H1 (cell line): ENCODE results near the gene F10. TPM values are rescaled to one million over a fixed set of nuclear protein-coding genes. Genes with fewer than 3 reads are reported as not detected.

Experiments used
- CTCF ChIA-PET: fragments of 300-600 bp; sonication (Branson Sonifier 250); formaldehyde crosslinking; loops from one replicate; lab custom pipeline; 2021; ENCODE audit not compliant: partially characterized antibody; lab: Charles Lee
- POLR2A ChIA-PET: fragments of 300-600 bp; sonication (Branson Sonifier 250); formaldehyde crosslinking; loops from one replicate; lab custom pipeline; 2021; ENCODE audit warnings: inconsistent platforms; ENCODE audit not compliant: partially characterized antibody; lab: Charles Lee
- DNase-seq, 2 experiments: peaks; one replicate each; pipeline versions ENCODE4 v3.0.0 to v3.0.0-alpha.2; 2010 to 2022; ENCODE audit warnings: low spot score in 2 of 2, low read depth in 1 of 2, mixed read lengths in 1 of 2
- FAIRE-seq: peaks from 2 replicates; lab custom pipeline; 2011; peaks lifted over from hg19 to GRCh38; lab: Jason Lieb, UNC
- H2AFZ ChIP-seq: 2 replicates; pipeline ENCODE4 v1.8.1; 2012; ENCODE audit warnings: low read length, inconsistent platforms
- H2AK5ac ChIP-seq: 2 replicates; pipeline ENCODE4 v1.6.1; 2013; ENCODE audit warnings: low read depth, low read length
- H2BK120ac ChIP-seq: replicated peaks from 2 replicates; pipeline ENCODE3; 2013; ENCODE audit warnings: low read depth, low read length, inconsistent platforms
- H2BK12ac ChIP-seq: 2 replicates; pipeline ENCODE4 v1.6.1; 2013; ENCODE audit warnings: low read depth, low read length
- H2BK15ac ChIP-seq: 2 replicates; pipeline ENCODE4 v1.6.1; 2013; ENCODE audit warnings: low read length
- H2BK20ac ChIP-seq: 2 replicates; pipeline ENCODE4 v1.6.1; 2013; ENCODE audit warnings: low read length
- H2BK5ac ChIP-seq: 2 replicates; pipeline ENCODE4 v1.6.1; 2013; ENCODE audit warnings: low read depth, low read length
- H3K14ac ChIP-seq: 2 replicates; pipeline ENCODE4 v1.6.1; 2013; ENCODE audit warnings: inconsistent platforms; ENCODE audit not compliant: insufficient read length
- H3K18ac ChIP-seq: 2 replicates; pipeline ENCODE4 v1.6.1; 2013; ENCODE audit warnings: low read length; ENCODE audit errors: extremely low read depth
- H3K23ac ChIP-seq: 2 replicates; pipeline ENCODE4 v1.6.1; 2013; ENCODE audit warnings: inconsistent platforms; ENCODE audit not compliant: insufficient read length
- H3K23me2 ChIP-seq: 2 replicates; pipeline ENCODE4 v1.6.1; 2013; ENCODE audit warnings: low read depth, low read length
- H3K27ac ChIP-seq: 2 replicates; pipeline ENCODE4 v1.6.1; 2011; ENCODE audit warnings: low read depth, low read length, inconsistent platforms
- H3K27me3 ChIP-seq, 4 experiments: replicated peaks in 1 of 4; 1 replicate in 1 of 4; 2 replicates in 3 of 4; pipeline versions ENCODE4 v1.6.1 to v1.8.1; 2011 to 2013; ENCODE audit warnings: low read length in 3 of 4, mild to moderate bottlenecking in 3 of 4, inconsistent platforms in 2 of 4, mixed read lengths in 2 of 4, moderate library complexity in 1 of 4; ENCODE audit not compliant: control insufficient read depth in 3 of 4, insufficient read depth in 3 of 4; ENCODE audit errors: extremely low read depth in 1 of 4
- H3K36me3 ChIP-seq, 4 experiments: 2 replicates each; pipeline versions ENCODE4 v1.6.1 to v1.8.1; 2011 to 2013; ENCODE audit warnings: mild to moderate bottlenecking in 4 of 4, low read length in 3 of 4, moderate library complexity in 2 of 4, control low read depth in 1 of 4, inconsistent platforms in 1 of 4; ENCODE audit not compliant: insufficient read depth in 4 of 4, control insufficient read depth in 2 of 4
- H3K4ac ChIP-seq: replicated peaks from 2 replicates; pipeline ENCODE3; 2013; ENCODE audit warnings: low read length, low read depth, mixed read lengths, inconsistent platforms; ENCODE audit not compliant: insufficient read length
- H3K4me1 ChIP-seq, 4 experiments: replicated peaks in 1 of 4; 1 replicate in 1 of 4; 2 replicates in 3 of 4; pipeline versions ENCODE4 v1.6.1 to v1.8.1; 2011 to 2013; ENCODE audit warnings: low read length in 3 of 4, inconsistent platforms in 2 of 4, mixed read lengths in 1 of 4; ENCODE audit not compliant: insufficient read depth in 4 of 4, control insufficient read depth in 3 of 4
- H3K4me2 ChIP-seq, 2 experiments: 2 replicates each; pipeline versions ENCODE4 v1.6.1 to v1.8.1; 2011 to 2013; ENCODE audit warnings: low read depth in 2 of 2, low read length in 2 of 2, control low read depth in 1 of 2, inconsistent platforms in 1 of 2, mild to moderate bottlenecking in 1 of 2; ENCODE audit not compliant: insufficient read depth in 1 of 2
- H3K4me3 ChIP-seq, 4 experiments: fragments of 200-600, 300-600 bp in 1 of 4; sonication (generic), shearing (Covaris generic), sonication (Bioruptor Twin) in 1 of 4; 2 replicates each; pipeline versions ENCODE4 v1.5.1 to v1.8.1; 2011 to 2016; ENCODE audit warnings: low read length in 4 of 4, low read depth in 3 of 4, control low read depth in 2 of 4, inconsistent platforms in 2 of 4, mild to moderate bottlenecking in 2 of 4, mixed read lengths in 1 of 4, moderate library complexity in 1 of 4; ENCODE audit not compliant: insufficient read depth in 2 of 4; ENCODE audit errors: extremely low read depth in 1 of 4
- H3K56ac ChIP-seq: replicated peaks from 2 replicates; pipeline ENCODE3; 2013; ENCODE audit warnings: low read depth, mild to moderate bottlenecking, mixed read lengths, low read length, inconsistent platforms; ENCODE audit not compliant: insufficient read length
- H3K79me1 ChIP-seq: 2 replicates; pipeline ENCODE4 v1.6.1; 2013; ENCODE audit warnings: low read depth, low read length, control low read depth
- H3K79me2 ChIP-seq, 2 experiments: 2 replicates each; pipeline versions ENCODE4 v1.6.1 to v1.8.1; 2012 to 2013; ENCODE audit warnings: low read length in 2 of 2, mild to moderate bottlenecking in 2 of 2, inconsistent platforms in 1 of 2; ENCODE audit not compliant: insufficient read depth in 2 of 2, control insufficient read depth in 1 of 2
- H3K9ac ChIP-seq, 4 experiments: replicated peaks in 1 of 4; 1 replicate in 1 of 4; 2 replicates in 3 of 4; pipeline versions ENCODE4 v1.6.1 to v1.8.1; 2011 to 2013; ENCODE audit warnings: low read depth in 3 of 4, low read length in 3 of 4, control low read depth in 2 of 4, mild to moderate bottlenecking in 2 of 4, moderate library complexity in 2 of 4, inconsistent platforms in 1 of 4; ENCODE audit errors: extremely low read depth in 1 of 4
- H3K9me3 ChIP-seq, 2 experiments: 2 replicates each; pipeline versions ENCODE4 v1.6.1 to v1.8.1; 2012 to 2013; ENCODE audit warnings: mild to moderate bottlenecking in 2 of 2, moderate library complexity in 2 of 2, control low read depth in 1 of 2, inconsistent platforms in 1 of 2, low read depth in 1 of 2, low read length in 1 of 2, mixed read lengths in 1 of 2; ENCODE audit not compliant: insufficient read depth in 2 of 2
- H4K20me1 ChIP-seq, 2 experiments: replicated peaks in 1 of 2; 2 replicates each; pipeline versions ENCODE3 to v1.8.1; 2011 to 2013; ENCODE audit warnings: inconsistent platforms in 2 of 2, low read length in 2 of 2, mild to moderate bottlenecking in 1 of 2; ENCODE audit not compliant: insufficient read depth in 2 of 2, control insufficient read depth in 1 of 2
- H4K5ac ChIP-seq: 2 replicates; pipeline ENCODE4 v1.6.1; 2013; ENCODE audit warnings: low read length, low read depth, mixed read lengths, inconsistent platforms; ENCODE audit not compliant: insufficient read length
- H4K8ac ChIP-seq: 2 replicates; pipeline ENCODE4 v1.8.0; 2013; ENCODE audit warnings: mild to moderate bottlenecking, moderate library complexity, low read length, inconsistent platforms; ENCODE audit not compliant: insufficient read depth; ENCODE audit errors: extremely low read depth
- H4K91ac ChIP-seq: replicated peaks from 2 replicates; pipeline ENCODE3; 2013; ENCODE audit warnings: low read length, mixed read lengths, inconsistent platforms; ENCODE audit not compliant: insufficient read length
- MAX ChIP-seq: IDR thresholded peaks from 2 replicates; pipeline ENCODE4 v1.6.1; 2012; ENCODE audit warnings: inconsistent platforms
- TAF1 ChIP-seq: IDR thresholded peaks from 2 replicates; pipeline ENCODE4 v1.6.1; 2011; ENCODE audit warnings: mild to moderate bottlenecking, low read depth, low read length
- TAF7 ChIP-seq: optimal IDR thresholded peaks from 2 replicates; pipeline ENCODE3; 2011; ENCODE audit warnings: low read depth, mild to moderate bottlenecking, inconsistent platforms, low read length, moderate library complexity, borderline replicate concordance
- whole genome bisulfite sequencing, 2 experiments: shearing (Covaris generic) in 1 of 2; methylation state at CpG; one replicate each; pipeline versions ENCODE4 v1.1.6 to v1.1.7; 2013 to 2015; ENCODE audit warnings: low lambda C conversion rate in 2 of 2, mixed read lengths in 2 of 2, inconsistent platforms in 1 of 2, low coverage in 1 of 2, missing lambda C conversion rate in 1 of 2; ENCODE audit not compliant: insufficient replicate concordance in 2 of 2, insufficient coverage in 1 of 2, insufficient read length in 1 of 2; ENCODE audit errors: extremely low coverage in 1 of 2, missing lambda C conversion rate in 1 of 2; 5-methylcytosine and 5-hydroxymethylcytosine counted together
- long read RNA-seq, 2 experiments: library from RNA in 1 of 2; library from capped mRNA in 1 of 2; stranded (forward); transcript quantifications; one replicate each; pipeline ENCODE4 v2.0.0, GENCODE V29; 2021; ENCODE audit warnings: inconsistent platforms in 1 of 2
- polyA minus RNA-seq, 3 experiments: library from RNA; depleted of rRNA, polyadenylated mRNA; stranded (reverse); fragments of >200 nt; gene quantifications; 1 replicate in 2 of 3; 2 replicates in 1 of 3; pipeline ENCODE4 v1.2.3, GENCODE V29; 2011
- polyA plus RNA-seq, 7 experiments: library from polyadenylated mRNA; depleted of rRNA in 3 of 7; stranded (reverse) in 5 of 7; unstranded in 2 of 7; fragments of >200 nt in 5 of 7; fragments of 200-250 nt in 2 of 7; gene quantifications; 1 replicate in 5 of 7; 2 replicates in 1 of 7; 4 replicates in 1 of 7; pipeline versions ENCODE4 v1.2.1 to v1.2.3, GENCODE V29; 2011 to 2013; ENCODE audit warnings: missing spikeins in 2 of 7, mixed read lengths in 2 of 7
- total RNA-seq: library from RNA; stranded (reverse); fragmentation: NEBNext Ultra II Directional; extraction: Animal tissue kit (Norgen Biotek cat#: 25700); gene quantifications from 2 replicates; pipeline ENCODE4 v1.2.1, GENCODE V29; 2021

The F10 gene
- total RNA-seq (2.0 and 2.3 TPM in 2 replicates), polyA plus RNA-seq (2011; rRNA removed) (3.5 and 4.2 TPM in 2 replicates), polyA minus RNA-seq (2011; rRNA and poly(A)+ RNA removed) (0.91 and 1.4 TPM in 2 replicates)
- polyA plus RNA-seq (2011; cell fraction: cytosol; rRNA removed), result 3.9 TPM
- 3.1 TPM for polyA plus RNA-seq (2011; cell fraction: nucleus; rRNA removed)
- polyA plus RNA-seq (2012, experiment 1 of 2), result 1.9 to 3.5 TPM (median 2.6 TPM) in 4 replicates
- 1.4 TPM for polyA plus RNA-seq (2012, experiment 2 of 2)
- polyA plus RNA-seq (2013, experiment 1 of 2), result 2.9 TPM
- polyA plus RNA-seq (2013, experiment 2 of 2), result 3.4 TPM
- 0.81 TPM for polyA minus RNA-seq (2011; cell fraction: cytosol; rRNA and poly(A)+ RNA removed)
- 1.6 TPM for polyA minus RNA-seq (2011; cell fraction: nucleus; rRNA and poly(A)+ RNA removed)
- long read RNA-seq, experiment 1, result 0 reads
- long read RNA-seq, experiment 2, partial matches to known transcripts, result 0 of 1 reads
- long read RNA-seq, experiment 2, other reads (novel, unspliced or antisense), result 0 of 1 reads

GRCh38 chr13:113122550-113123225 lies at the start of gene F10:
TSS of gene F10 (plus strand) at chr13:113122799. CDS start at chr13:113122856, 57 bp downstream.
- CTCF ChIA-PET, result interaction anchor here (1.1 to 2.0 kb wide), 8 partner anchors 9 to 96 kb away, joined by 4 to 8 read pairs (median 5); no protein-coding TSS in a partner anchor
- no peak within 1 kb of the TSS for H3K4me3 ChIP-seq
- peaks cover 0 to 10% (median 8%) of the 10 kb centered on the region in 4 experiments; a peak in 5 of 7 replicates for H3K4me1 ChIP-seq
- H2BK12ac ChIP-seq, result peak within 1 kb of the TSS; percentile 68; the same call in 1 of the 2 replicates
- POLR2A ChIA-PET, result interaction anchor here (1.3 to 2.0 kb wide), 2 partner anchors 13 to 68 kb away, joined by 4 to 6 read pairs; no protein-coding TSS in a partner anchor
- H2BK120ac ChIP-seq, result no peak within 1 kb of the TSS
- H3K79me2 ChIP-seq, result no peaks in the 10 kb centered on the region
- peak within 1 kb of the TSS; percentile 1 to 51; a peak in 3 of 4 replicates for H3K4me2 ChIP-seq
- DNase-seq (peak in 1 of 2 experiments; percentile 68), FAIRE-seq (peak; percentile 7)
- peak within 1 kb of the TSS; percentile 81 for H2BK15ac ChIP-seq
- H3K14ac ChIP-seq, result no peak within 1 kb of the TSS
- H3K23ac ChIP-seq, result no peak within 1 kb of the TSS
- 0 out of 2 replicates have a peak, but pooled peaks have one; percentile 27 for TF ChIP-seq TAF1
- 0 out of 2 replicates have a peak, but pooled peaks have one; percentile 9 for TF ChIP-seq MAX
- no peak for TF ChIP-seq TAF7
- no peak within 1 kb of the TSS for H3K56ac ChIP-seq
- H4K8ac ChIP-seq, result peak within 1 kb of the TSS; percentile 42
- no peaks in the 10 kb centered on the region; a peak in 2 of 7 replicates for H3K27me3 ChIP-seq
- WGBS, 2 experiments, result 61% methylated on average over 23 of the region's 23 CpGs; no CpG with 5 or more reads in 1 of the 2 experiments
- H2AFZ ChIP-seq, result peak within 1 kb of the TSS; percentile 24; the same call in 1 of the 2 replicates
- no peak within 1 kb of the TSS; the same call in 1 of the 2 replicates for H2BK5ac ChIP-seq
- H3K9me3 ChIP-seq, result no peaks in the 10 kb centered on the region
- H3K18ac ChIP-seq, result peak within 1 kb of the TSS; percentile 79
- H3K27ac ChIP-seq, result no peak within 1 kb of the TSS
- H3K9ac ChIP-seq, result peak within 1 kb of the TSS in 1 of 4 experiments; percentile 8; a peak in 2 of 7 replicates
- peak within 1 kb of the TSS; percentile 18 for H4K5ac ChIP-seq
- no peaks in the 10 kb centered on the region; a peak in 1 of 8 replicates for H3K36me3 ChIP-seq
- H4K20me1 ChIP-seq, result peaks cover 0 to 4% of the 10 kb centered on the region in 2 experiments
- peak within 1 kb of the TSS; percentile 59 for H3K4ac ChIP-seq
- H3K79me1 ChIP-seq, result no peaks in the 10 kb centered on the region
- no peaks in the 10 kb centered on the region for H3K23me2 ChIP-seq
- peak within 1 kb of the TSS; percentile 88; the same call in 1 of the 2 replicates for H2AK5ac ChIP-seq
- peak within 1 kb of the TSS; percentile 36 for H4K91ac ChIP-seq
- 0 out of 2 replicates have a peak within 1 kb of the TSS, but pooled peaks have one; percentile 61 for H2BK20ac ChIP-seq
